Neural progenitor cell (in vitro differentiated cells): ENCODE results near the gene MED27.

Experiments used
- CTCF ChIP-seq: fragments of 200-600 bp; sonication (generic); IDR thresholded peaks from 2 replicates; pipeline ENCODE4 v1.5.1; 2017; ENCODE audit warnings: antibody characterized with exemption, mild to moderate bottlenecking
- EZH2 ChIP-seq: fragments of 200-600 bp; sonication (generic); IDR thresholded peaks from 2 replicates; pipeline ENCODE4 v1.6.1; 2017; ENCODE audit warnings: antibody characterized with exemption, mild to moderate bottlenecking, moderate library complexity

- no peak for TF ChIP-seq CTCF
- no peak for TF ChIP-seq EZH2
Observed at GRCh38 chr9:131892162-131892707, 187.4 kb downstream of the MED27 start.
